Esophagus muscularis mucosa (tissue), 4 donors: ENCODE measurements around the gene RTP2. TPM values are rescaled to one million over a fixed set of nuclear protein-coding genes. Genes with fewer than 3 reads are reported as not detected.
A peak's percentile ranks its signal among the peaks of the same experiment; 100 is the strongest.

Source experiments
- DNase-seq: peaks from one replicate; pipeline ENCODE4 v3.0.0-alpha.2; 2017; ENCODE audit errors: extremely low spot score
- H3K27ac ChIP-seq, 4 donors: fragments of 200-600 bp; sonication (generic); replicated peaks in 1 of 4; 1 replicate in 3 of 4; 2 replicates in 1 of 4; pipeline ENCODE4 v1.5.1; 2016 to 2019; ENCODE audit warnings: mild to moderate bottlenecking in 1 of 4
- H3K27me3 ChIP-seq, 4 donors: fragments of 200-600 bp; sonication (generic); one replicate each; pipeline versions ENCODE4 v1.5.1 to v1.6.0; 2016 to 2019
- H3K36me3 ChIP-seq, 4 donors: fragments of 200-600 bp; sonication (generic); one replicate each; pipeline ENCODE4 v1.5.1; 2016 to 2019
- H3K4me1 ChIP-seq, 4 donors: fragments of 200-600 bp; sonication (generic); one replicate each; pipeline ENCODE4 v1.5.1; 2016 to 2019
- H3K4me3 ChIP-seq, 4 donors: fragments of 200-600 bp; sonication (generic); 1 replicate in 2 of 4; 2 replicates in 2 of 4; pipeline ENCODE4 v1.5.1; 2016 to 2019; ENCODE audit warnings: mild to moderate bottlenecking in 4 of 4, moderate library complexity in 1 of 4
- H3K9me3 ChIP-seq, 4 donors: fragments of 200-600 bp; sonication (generic); 1 replicate in 3 of 4; 2 replicates in 1 of 4; pipeline ENCODE4 v1.5.1; 2016 to 2019
- EP300 ChIP-seq: sonication (generic); formaldehyde crosslinking; IDR thresholded peaks from one replicate; pipeline ENCODE4 v1.6.1; 2017; ENCODE audit warnings: antibody characterized with exemption
- POLR2A ChIP-seq: fragments of 450-650 bp; IDR thresholded peaks from one replicate; pipeline ENCODE4 v1.6.1; 2017; ENCODE audit warnings: antibody characterized with exemption, moderate library complexity, mild to moderate bottlenecking, low read depth
- POLR2AphosphoS5 ChIP-seq, 2 donors: sonication (generic); formaldehyde crosslinking; IDR thresholded peaks; one replicate each; pipeline ENCODE4 v1.6.1; 2017; ENCODE audit warnings: antibody characterized with exemption in 2 of 2
- WGBS: methylation state at CpG from one replicate; pipeline ENCODE4 v1.1.5; 2018; 5-methylcytosine and 5-hydroxymethylcytosine counted together
- intact Hi-C: fragments of 100-400 bp; cut with DNase I; formaldehyde crosslinking; loops from one replicate; pipeline ENCODE4 v1.15.1; 2023
- total RNA-seq, 4 donors: library from RNA; depleted of rRNA; stranded (reverse); fragments of >200 nt; gene quantifications; one replicate each; pipeline versions ENCODE4 v1.1.0 to v1.2.1, GENCODE V29; 2016
- TF ChIP-seq, protein P1 (sequence below), 3 experiments: fragments of 200-600 bp in 2 of 3; fragments of 450-650 bp in 1 of 3; sonication (generic) in 2 of 3; IDR thresholded peaks; one replicate each; pipeline ENCODE4 v1.5.1; 2017 to 2019; ENCODE audit warnings: antibody characterized with exemption in 3 of 3, mild to moderate bottlenecking in 2 of 3, moderate library complexity in 1 of 3

Gene RTP2
- total RNA-seq, 4 donors from 2014 or later: not detected

- intact Hi-C loops: loop anchor here (5.0 kb wide), 1 partner anchor 1408 kb away; no protein-coding TSS in a partner anchor
- no peak for TF ChIP-seq POLR2AphosphoS5 (IDR thresholded peaks at IDR 0.05)
- Histone ChIP-seq H3K27ac (peak overlapping the region; percentile 94 to 99 (median 98)), H3K4me3 (peak overlapping the region; percentile 69 to 81 (median 76)), H3K27me3 (no peaks in the 10 kb centered on the region), H3K36me3 (peaks cover 0 to 7% (median 5%) of the 10 kb centered on the region in 4 donors), H3K4me1 (peaks cover 22 to 89% (median 52%) of the 10 kb centered on the region in 4 donors), H3K9me3 (no peaks in the 10 kb centered on the region)
- WGBS: under 1% methylated on average over 22 of the region's 22 CpGs
- peak; percentile 94 for DNase-seq
Observed at GRCh38 chr3:187739094-187739560, 36.8 kb upstream of the RTP2 start.

DNA sequence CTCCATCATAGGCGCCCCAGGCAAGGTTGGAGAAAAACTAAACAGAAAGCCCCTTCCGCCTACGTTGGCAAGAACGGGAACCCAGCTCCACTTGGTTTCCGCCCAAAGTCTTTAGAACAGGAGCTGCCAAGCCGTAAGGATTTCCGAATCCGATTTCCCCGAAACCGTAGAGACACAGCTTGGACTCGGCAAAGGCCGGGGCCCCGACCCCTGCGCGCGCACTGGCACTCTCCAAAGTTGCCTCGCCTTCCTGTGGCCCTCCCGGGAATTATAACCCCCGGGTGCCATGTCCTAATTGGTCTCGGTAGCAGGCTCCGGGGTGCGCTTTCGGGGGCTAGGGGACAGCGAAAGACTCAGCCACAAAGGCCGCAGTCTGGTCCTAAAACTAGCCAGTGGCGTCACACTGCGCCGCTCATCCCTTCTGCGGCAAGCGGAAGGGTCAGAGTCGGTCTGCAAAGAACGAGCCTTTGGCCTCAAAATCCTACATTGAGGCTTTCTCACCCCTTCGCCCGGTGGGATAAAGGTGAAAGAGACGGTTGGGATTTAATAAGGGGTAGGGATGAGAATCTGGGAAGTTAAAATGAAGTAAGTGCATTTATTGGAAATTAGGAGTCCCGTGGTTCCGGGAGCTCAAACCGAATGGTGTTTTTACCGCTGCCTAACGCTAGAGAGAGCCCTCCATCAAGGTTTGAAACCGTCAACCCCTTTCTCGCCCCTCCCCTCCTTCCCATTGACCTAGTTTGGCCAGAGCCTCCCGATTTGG lies 36.2 kb upstream of the RTP2 start:
- H3K27ac ChIP-seq: peak overlapping the region; percentile 94 to 99 (median 98)
- WGBS: 2% methylated on average over 43 of the region's 43 CpGs
- intact Hi-C loops: loop anchor here (5.0 kb wide), 1 partner anchor 1409 kb away; no protein-coding TSS in a partner anchor
- H3K4me1 ChIP-seq: peaks cover 22 to 90% (median 52%) of the 10 kb centered on the region in 4 donors
- H3K9me3 ChIP-seq: no peaks in the 10 kb centered on the region
- TF ChIP-seq EP300 (peak; percentile 24), POLR2AphosphoS5 (IDR thresholded peaks at IDR 0.05) (peak in 1 of 2 donors; percentile 71), POLR2A (peak; percentile 40)
- TF ChIP-seq, protein P1, sequence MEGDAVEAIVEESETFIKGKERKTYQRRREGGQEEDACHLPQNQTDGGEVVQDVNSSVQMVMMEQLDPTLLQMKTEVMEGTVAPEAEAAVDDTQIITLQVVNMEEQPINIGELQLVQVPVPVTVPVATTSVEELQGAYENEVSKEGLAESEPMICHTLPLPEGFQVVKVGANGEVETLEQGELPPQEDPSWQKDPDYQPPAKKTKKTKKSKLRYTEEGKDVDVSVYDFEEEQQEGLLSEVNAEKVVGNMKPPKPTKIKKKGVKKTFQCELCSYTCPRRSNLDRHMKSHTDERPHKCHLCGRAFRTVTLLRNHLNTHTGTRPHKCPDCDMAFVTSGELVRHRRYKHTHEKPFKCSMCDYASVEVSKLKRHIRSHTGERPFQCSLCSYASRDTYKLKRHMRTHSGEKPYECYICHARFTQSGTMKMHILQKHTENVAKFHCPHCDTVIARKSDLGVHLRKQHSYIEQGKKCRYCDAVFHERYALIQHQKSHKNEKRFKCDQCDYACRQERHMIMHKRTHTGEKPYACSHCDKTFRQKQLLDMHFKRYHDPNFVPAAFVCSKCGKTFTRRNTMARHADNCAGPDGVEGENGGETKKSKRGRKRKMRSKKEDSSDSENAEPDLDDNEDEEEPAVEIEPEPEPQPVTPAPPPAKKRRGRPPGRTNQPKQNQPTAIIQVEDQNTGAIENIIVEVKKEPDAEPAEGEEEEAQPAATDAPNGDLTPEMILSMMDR (IDR thresholded peaks at IDR 0.05): peak; percentile 68 to 85 (median 76)
- peak overlapping the region; percentile 69 to 81 (median 76) for H3K4me3 ChIP-seq
- peaks cover 3 to 14% (median 11%) of the 10 kb centered on the region in 4 donors for H3K36me3 ChIP-seq
- peak; percentile 98 for DNase-seq
- no peaks in the 10 kb centered on the region for H3K27me3 ChIP-seq

GRCh38 chr3:187738071-187738330 lies 35.6 kb upstream of the RTP2 start:
- no peaks in the 10 kb centered on the region for H3K9me3 ChIP-seq
- H3K4me1 ChIP-seq: peaks cover 22 to 86% (median 52%) of the 10 kb centered on the region in 4 donors
- under 1% methylated on average over 7 of the region's 7 CpGs for WGBS
- H3K36me3 ChIP-seq: peaks cover 8 to 19% (median 16%) of the 10 kb centered on the region in 4 donors
- DNase-seq: no peak
- intact Hi-C loops: loop anchor here (5.0 kb wide), 1 partner anchor 1409 kb away; no protein-coding TSS in a partner anchor
- TF ChIP-seq, protein P1 (IDR thresholded peaks at IDR 0.05): no peak
- TF ChIP-seq EP300: no peak
- no peak for TF ChIP-seq POLR2AphosphoS5 (IDR thresholded peaks at IDR 0.05)
- TF ChIP-seq POLR2A: no peak
- peak overlapping the region; percentile 69 to 81 (median 76) for H3K4me3 ChIP-seq
- H3K27me3 ChIP-seq: no peaks in the 10 kb centered on the region
- H3K27ac ChIP-seq: peak overlapping the region; percentile 94 to 99 (median 98)

DNA sequence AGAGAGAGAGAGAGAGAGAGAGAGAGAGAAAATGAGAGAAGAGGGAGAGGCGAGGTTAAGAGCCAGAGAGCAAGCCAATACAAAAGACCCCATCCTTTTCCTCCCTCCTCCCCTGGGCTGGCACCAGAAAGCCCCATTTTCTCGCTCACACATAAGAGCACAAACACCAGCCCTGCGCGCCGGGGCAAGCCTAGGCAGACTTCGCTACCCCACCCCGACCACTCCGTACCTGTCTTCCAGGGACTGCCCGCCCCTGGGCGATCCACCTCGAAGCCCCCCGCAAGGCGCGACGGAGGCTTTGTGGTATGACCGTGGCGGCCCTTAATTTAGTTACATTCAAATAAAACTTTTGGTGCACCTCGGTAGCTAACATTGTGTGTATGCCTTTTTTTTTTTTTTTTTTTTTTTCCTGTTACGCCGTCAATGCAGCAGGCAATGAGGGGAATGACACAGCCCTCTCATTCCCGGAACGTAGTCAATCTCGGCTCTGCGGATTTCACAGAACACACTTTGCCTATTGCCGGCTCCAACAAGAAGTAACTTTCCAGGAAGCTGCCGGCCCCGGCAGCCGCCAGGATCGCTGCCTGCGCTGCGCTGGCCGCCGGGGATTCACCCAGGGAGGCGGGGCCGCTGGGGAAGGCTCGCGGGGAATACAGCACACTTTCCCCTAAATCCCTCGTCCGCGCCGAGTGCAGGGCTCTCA lies 35.2 kb upstream of the RTP2 start:
- WGBS: 4% methylated on average over 35 of the region's 41 CpGs
- intact Hi-C loops: loop anchor here (5.0 kb wide), 1 partner anchor 1410 kb away; no protein-coding TSS in a partner anchor
- peak in 1 of 2 donors; percentile 51 for TF ChIP-seq POLR2AphosphoS5 (IDR thresholded peaks at IDR 0.05)
- TF ChIP-seq POLR2A: no peak
- TF ChIP-seq, protein P1 (IDR thresholded peaks at IDR 0.05): peak in 1 of 3 experiments; percentile 27
- TF ChIP-seq EP300: peak; percentile 68
- H3K9me3 ChIP-seq: no peaks in the 10 kb centered on the region
- H3K27me3 ChIP-seq: no peaks in the 10 kb centered on the region
- peak overlapping the region; percentile 94 to 99 (median 98) for H3K27ac ChIP-seq
- DNase-seq: peak; percentile 94
- H3K4me1 ChIP-seq: peaks cover 22 to 81% (median 50%) of the 10 kb centered on the region in 4 donors
- H3K36me3 ChIP-seq: peaks cover 10 to 23% (median 20%) of the 10 kb centered on the region in 4 donors
- H3K4me3 ChIP-seq: peak overlapping the region; percentile 69 to 81 (median 76)

DNA sequence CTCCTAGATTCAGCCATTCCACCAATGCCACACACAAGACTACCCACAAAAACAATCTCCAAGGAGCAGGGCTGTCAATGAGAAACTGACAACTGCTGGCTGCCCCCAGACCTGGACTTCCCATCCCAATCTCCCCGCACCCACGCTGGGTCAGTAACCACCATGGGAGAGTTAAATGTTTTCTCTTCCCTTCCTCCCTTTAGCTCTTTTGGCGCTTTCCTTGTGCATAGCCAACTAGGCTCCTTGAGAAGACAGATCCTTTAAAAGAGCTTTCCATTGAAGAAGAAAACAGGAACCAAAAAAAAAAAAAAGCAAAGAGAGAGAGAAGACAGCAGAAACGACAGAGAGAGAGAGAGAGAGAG lies 34.6 kb upstream of the RTP2 start:
- WGBS: 54% methylated on average over 4 of the region's 4 CpGs
- intact Hi-C loops: loop anchor here (5.0 kb wide), 1 partner anchor 1410 kb away; no protein-coding TSS in a partner anchor
- Histone ChIP-seq H3K9me3 (no peaks in the 10 kb centered on the region), H3K27me3 (no peaks in the 10 kb centered on the region), H3K4me3 (peak overlapping the region; percentile 69 to 81 (median 76)), H3K27ac (peak overlapping the region; percentile 94 to 99 (median 98)), H3K4me1 (peaks cover 22 to 76% (median 45%) of the 10 kb centered on the region in 4 donors), H3K36me3 (peaks cover 16 to 29% (median 26%) of the 10 kb centered on the region in 4 donors)
- TF ChIP-seq POLR2AphosphoS5 (IDR thresholded peaks at IDR 0.05) (no peak), EP300 (no peak), POLR2A (no peak)
- TF ChIP-seq, protein P1 (IDR thresholded peaks at IDR 0.05): no peak
- no peak for DNase-seq
